HCT116 (cell line): ENCODE measurements around the gene EIPR1. TPM values are rescaled to one million over a fixed set of nuclear protein-coding genes. Genes with fewer than 3 reads are reported as not detected.

ENCODE experiments used
- ATAC-seq: fragments of 200-7000 bp; cut with Tn5 transposase; 2 replicates; pipeline ENCODE4 v1.9.1; 2020; ENCODE audit warnings: mild to moderate bottlenecking, moderate library complexity
- BruUV-seq: library from RNA; stranded (reverse); fragments of 400-500 nt; replicated peaks from 2 replicates; lab custom pipeline; 2021; lab: Mats Ljungman, UMichigan
- CTCF ChIA-PET: fragments of 300-600 bp; sonication (Branson Sonifier 250); formaldehyde crosslinking; loops from one replicate; lab custom pipeline; 2021; ENCODE audit warnings: antibody characterized with exemption; lab: Charles Lee
- POLR2A ChIA-PET: fragments of 300-600, 350-600 bp; sonication (Branson Sonifier 250); formaldehyde crosslinking; loops from one replicate; lab custom pipeline; 2021; ENCODE audit warnings: antibody characterized with exemption; lab: Charles Lee
- RAD21 ChIA-PET, 2 experiments: fragments of 300-600 bp; sonication (Branson Sonifier 250); formaldehyde crosslinking; loops; one replicate each; lab custom pipeline; 2023; ENCODE audit warnings: low total read pairs in 2 of 2; ENCODE audit not compliant: uncharacterized antibody in 2 of 2, unreplicated experiment in 2 of 2, low non-redundant PET in 1 of 2; lab: Charles Lee
- DNase-seq: peaks from one replicate; pipeline ENCODE4 v3.0.0-alpha.2; 2010; ENCODE audit warnings: low read depth, low spot score
- H2AFZ ChIP-seq: fragments of 200-600 bp; shearing (Covaris generic), sonication (generic); 2 replicates; pipeline ENCODE4 v1.6.1; 2017; ENCODE audit warnings: low read depth, mixed run types, mixed read lengths, antibody characterized with exemption, low read length; ENCODE audit not compliant: poor library complexity, severe bottlenecking
- H3K27ac ChIP-seq: 2 replicates; pipeline ENCODE4 v1.5.1; 2012; ENCODE audit warnings: low read depth, low read length
- H3K27me3 ChIP-seq: fragments of 200-600 bp; sonication (generic); 2 replicates; pipeline ENCODE4 v1.6.1; 2016; ENCODE audit warnings: mixed run types, low read length, mixed read lengths; ENCODE audit not compliant: insufficient read depth
- H3K36me3 ChIP-seq, 2 experiments: fragments of 200-500 bp in 1 of 2; fragments of 200-600 bp in 1 of 2; sonication (Bioruptor generic) in 1 of 2; sonication (generic) in 1 of 2; 2 replicates each; pipeline versions ENCODE4 v1.5.1 to v1.6.1; 2014 to 2016; ENCODE audit warnings: low read length in 2 of 2, inconsistent platforms in 1 of 2, mixed read lengths in 1 of 2, mixed run types in 1 of 2; ENCODE audit not compliant: insufficient read depth in 2 of 2, control insufficient read depth in 1 of 2
- H3K4me1 ChIP-seq, 2 experiments: fragments of 200-600 bp in 1 of 2; sonication (generic) in 1 of 2; 2 replicates each; pipeline versions ENCODE4 v1.5.1 to v1.6.1; 2012 to 2017; ENCODE audit warnings: low read length in 2 of 2, inconsistent platforms in 1 of 2, mild to moderate bottlenecking in 1 of 2, mixed read lengths in 1 of 2, mixed run types in 1 of 2, moderate library complexity in 1 of 2; ENCODE audit not compliant: insufficient read depth in 2 of 2, control insufficient read depth in 1 of 2
- H3K4me2 ChIP-seq: fragments of 200-600 bp; sonication (generic); 2 replicates; pipeline ENCODE4 v1.6.1; 2017; ENCODE audit warnings: mixed run types, low read length, mixed read lengths
- H3K4me3 ChIP-seq, 2 experiments: fragments of 200-600 bp in 1 of 2; sonication (generic) in 1 of 2; replicated peaks in 1 of 2; 2 replicates each; pipeline ENCODE4 v1.5.1; 2011 to 2016; ENCODE audit warnings: low read length in 2 of 2, control low read depth in 1 of 2, low read depth in 1 of 2, mild to moderate bottlenecking in 1 of 2, mixed read lengths in 1 of 2, mixed run types in 1 of 2
- H3K79me2 ChIP-seq: fragments of 200-600 bp; sonication (generic); 2 replicates; pipeline ENCODE4 v1.6.1; 2017; ENCODE audit warnings: mild to moderate bottlenecking, mixed run types, low read length, moderate library complexity, mixed read lengths; ENCODE audit not compliant: insufficient read depth
- H3K9ac ChIP-seq: fragments of 200-600 bp; sonication (generic); 2 replicates; pipeline ENCODE4 v1.6.1; 2016; ENCODE audit warnings: low read length, mixed read lengths
- H3K9me2 ChIP-seq: fragments of 200-600 bp; sonication (generic), shearing (Covaris generic); 2 replicates; pipeline ENCODE4 v1.6.1; 2017; ENCODE audit warnings: mixed run types, mild to moderate bottlenecking, moderate library complexity; ENCODE audit not compliant: insufficient read depth
- H3K9me3 ChIP-seq, 2 experiments: fragments of 200-500 bp in 1 of 2; fragments of 200-600 bp in 1 of 2; sonication (Bioruptor generic) in 1 of 2; sonication (generic) in 1 of 2; 2 replicates each; pipeline ENCODE4 v1.6.1; 2014 to 2017; ENCODE audit warnings: low read length in 2 of 2, mixed read lengths in 2 of 2, inconsistent platforms in 1 of 2, low read depth in 1 of 2, mild to moderate bottlenecking in 1 of 2, mixed run types in 1 of 2, moderate library complexity in 1 of 2; ENCODE audit not compliant: control insufficient read depth in 1 of 2, insufficient read depth in 1 of 2
- H4K20me1 ChIP-seq: fragments of 200-600 bp; sonication (generic), shearing (Covaris generic); 2 replicates; pipeline ENCODE4 v1.6.1; 2017; ENCODE audit warnings: mixed run types, mild to moderate bottlenecking, moderate library complexity; ENCODE audit not compliant: insufficient read depth
- ATF3 ChIP-seq: IDR thresholded peaks from 2 replicates; pipeline ENCODE4 v1.6.1; 2012
- CBX3 ChIP-seq: IDR thresholded peaks from 2 replicates; pipeline ENCODE4 v1.6.1; 2012; ENCODE audit warnings: low read depth
- CTCF ChIP-seq, 3 experiments: fragments of 200-600 bp in 1 of 3; sonication (generic) in 1 of 3; IDR thresholded peaks in 2 of 3; conservative IDR thresholded peaks in 1 of 3; 2 replicates each; pipeline ENCODE4 v1.5.1; 2012 to 2017; ENCODE audit warnings: low read depth in 2 of 3, low read length in 2 of 3, antibody characterized with exemption in 1 of 3, borderline replicate concordance in 1 of 3, control low read depth in 1 of 3, mild to moderate bottlenecking in 1 of 3, mixed read lengths in 1 of 3, mixed run types in 1 of 3, moderate library complexity in 1 of 3; ENCODE audit not compliant: insufficient read depth in 1 of 3
- JUND ChIP-seq: IDR thresholded peaks from 2 replicates; pipeline ENCODE4 v1.6.1; 2012
- MAX ChIP-seq: IDR thresholded peaks from 2 replicates; pipeline ENCODE4 v1.6.1; 2012
- POLR2A ChIP-seq: IDR thresholded peaks from 2 replicates; pipeline ENCODE4 v1.7.0; 2011; ENCODE audit warnings: borderline replicate concordance; ENCODE audit not compliant: insufficient read depth, insufficient read length; ENCODE audit errors: extremely low read depth
- POLR2AphosphoS5 ChIP-seq: IDR thresholded peaks from 2 replicates; pipeline ENCODE4 v1.6.1; 2011; ENCODE audit warnings: mild to moderate bottlenecking, low read depth, low read length, moderate library complexity
- REST ChIP-seq: IDR thresholded peaks from 2 replicates; pipeline ENCODE4 v1.6.1; 2012; ENCODE audit warnings: low read depth
- ZBTB33 ChIP-seq: IDR thresholded peaks from 2 replicates; pipeline ENCODE4 v1.6.1; 2011; ENCODE audit warnings: mild to moderate bottlenecking, low read length, moderate library complexity; ENCODE audit not compliant: insufficient replicate concordance; ENCODE audit errors: extremely low read depth
- ZNF274 ChIP-seq: fragments of 200-500 bp; sonication (Bioruptor generic); IDR thresholded peaks from 2 replicates; pipeline ENCODE4 v1.6.1; 2014; ENCODE audit warnings: mild to moderate bottlenecking, low read depth, low read length, inconsistent platforms
- intact Hi-C: fragments of 100-400 bp; cut with micrococcal nuclease; formaldehyde crosslinking; loops from 2 replicates; pipeline ENCODE4 v1.10.0; 2022
- total RNA-seq: library from RNA; stranded (reverse); gene quantifications from one replicate; pipeline ENCODE4 v1.2.1, GENCODE V29; 2021; ENCODE audit not compliant: unreplicated experiment

Gene EIPR1
- total RNA-seq, 1 experiment from 2014 or later, result 36.9 TPM

GRCh38 chr2:3354986-3355385 lies 22.6 kb downstream of the EIPR1 start:
- Histone ChIP-seq H3K27ac (no peak overlapping the region), H3K27me3 (no peaks in the 10 kb centered on the region), H3K9me3 (no peaks in the 10 kb centered on the region), H3K4me2 (no peak overlapping the region), H3K9me2 (no peaks in the 10 kb centered on the region), H3K4me1 (no peaks in the 10 kb centered on the region), H2AFZ (no peak overlapping the region), H4K20me1 (0 out of 2 replicates have a peak, but pooled peaks cover 4% of the 10 kb centered on the region), H3K36me3 (peaks cover 0 to 15% of the 10 kb centered on the region in 2 experiments; a peak in 3 of 4 replicates), H3K4me3 (no peak overlapping the region), H3K9ac (no peak overlapping the region), H3K79me2 (peaks cover 47% of the 10 kb centered on the region)
- ChIA-PET RAD21 (no interaction called here), POLR2A (no interaction called here), CTCF (no interaction called here)
- no peak for DNase-seq
- intact Hi-C loops, result no loop called here
- no peak for TF ChIP-seq CBX3
- TF ChIP-seq JUND, result no peak
- no peak for TF ChIP-seq POLR2A
- no peak for TF ChIP-seq POLR2AphosphoS5
- no peak for TF ChIP-seq REST
- no peak for TF ChIP-seq ZNF274
- TF ChIP-seq CTCF (IDR thresholded peaks at IDR 0.05 in 2 of 3, conservative IDR thresholded peaks at IDR 0.05 in 1 of 3; ENCODE audit: borderline replicate concordance in 1 of 3, insufficient read depth in 1 of 3, low read depth in 2 of 3, low read length in 2 of 3), result no peak
- TF ChIP-seq ZBTB33, result no peak
- no peak for TF ChIP-seq MAX
- no peak for TF ChIP-seq ATF3
- no peak for ATAC-seq
- BruUV-seq, result no TSS peak
